Mesothelial cell of epicardium (in vitro differentiated cells): ENCODE data around the gene RAB31. TPM values are rescaled to one million over a fixed set of nuclear protein-coding genes. Genes with fewer than 3 reads are reported as not detected.
"Not testable (repeated sequence)": the region's sequence is repeated elsewhere in the genome, so short reads cannot be mapped to it uniquely, and the experiment has no call there.

Experiments
- DNase-seq, 2 experiments: peaks; one replicate each; pipeline ENCODE4 v3.0.0; 2021; ENCODE audit warnings: low spot score in 2 of 2; ENCODE audit not compliant: unreplicated experiment in 2 of 2
- H3K27ac Mint-ChIP-seq: 2 replicates; pipeline ENCODE4 v1.8.0; 2021; ENCODE audit warnings: mixed read lengths
- H3K27me3 Mint-ChIP-seq: 2 replicates; pipeline ENCODE4 v1.8.0; 2021; ENCODE audit warnings: low read depth, mixed read lengths
- H3K36me3 Mint-ChIP-seq: 2 replicates; pipeline ENCODE4 v1.8.0; 2021; ENCODE audit warnings: mixed read lengths
- H3K4me1 Mint-ChIP-seq: 2 replicates; pipeline ENCODE4 v1.8.0; 2021; ENCODE audit warnings: mixed read lengths
- H3K4me3 Mint-ChIP-seq: 2 replicates; pipeline ENCODE4 v1.8.0; 2021; ENCODE audit warnings: mild to moderate bottlenecking, moderate library complexity, mixed read lengths
- H3K9me3 Mint-ChIP-seq: 2 replicates; pipeline ENCODE4 v1.8.0; 2021; ENCODE audit warnings: mixed read lengths
- CTCF ChIP-seq: fragments of 200-600 bp; sonication (generic); IDR thresholded peaks from one replicate; pipeline ENCODE4 v1.5.0; 2021; ENCODE audit warnings: antibody characterized with exemption; ENCODE audit not compliant: unreplicated experiment
- total RNA-seq: library from RNA; stranded (reverse); gene quantifications from 3 replicates; pipeline ENCODE4 v1.2.1, GENCODE V29; 2021

Gene RAB31
- total RNA-seq, 1 donor from 2014 or later = 21.8 TPM

- DNase-seq = no peak
- Mint-ChIP-seq H3K4me3 (no peak overlapping the region), H3K27ac (no peak overlapping the region), H3K36me3 (peaks cover 11% of the 10 kb centered on the region), H3K27me3 (no peaks in the 10 kb centered on the region), H3K9me3 (no peaks in the 10 kb centered on the region), H3K4me1 (peaks cover 23% of the 10 kb centered on the region)
- no peak for TF ChIP-seq CTCF
Observed at GRCh38 chr18:9851511-9851910, 143.4 kb downstream of the RAB31 start.

- Mint-ChIP-seq H3K36me3 (peaks cover 11% of the 10 kb centered on the region), H3K9me3 (no peaks in the 10 kb centered on the region), H3K4me3 (no peak overlapping the region), H3K4me1 (peaks cover 14% of the 10 kb centered on the region), H3K27ac (no peak overlapping the region), H3K27me3 (no peaks in the 10 kb centered on the region)
- no peak for DNase-seq
- no peak for TF ChIP-seq CTCF
Observed at GRCh38 chr18:9852266-9853081, 144.4 kb downstream of the RAB31 start.

- Mint-ChIP-seq H3K27ac (no peak overlapping the region), H3K9me3 (no peaks in the 10 kb centered on the region), H3K4me1 (peaks cover 2% of the 10 kb centered on the region), H3K27me3 (no peaks in the 10 kb centered on the region), H3K36me3 (peaks cover 5% of the 10 kb centered on the region), H3K4me3 (no peak overlapping the region)
- no peak for DNase-seq
- TF ChIP-seq CTCF = no peak
Observed at GRCh38 chr18:9854801-9855676, 146.9 kb downstream of the RAB31 start.

- no peak for TF ChIP-seq CTCF
- no peak overlapping the region for H3K27ac Mint-ChIP-seq
- H3K36me3 Mint-ChIP-seq = peaks cover 9% of the 10 kb centered on the region
- no peak overlapping the region for H3K4me3 Mint-ChIP-seq
- no peaks in the 10 kb centered on the region for H3K9me3 Mint-ChIP-seq
- H3K27me3 Mint-ChIP-seq = no peaks in the 10 kb centered on the region
- no peak for DNase-seq
- no peaks in the 10 kb centered on the region for H3K4me1 Mint-ChIP-seq
Observed at GRCh38 chr18:9855681-9856080, 147.6 kb downstream of the RAB31 start.

- H3K4me3 Mint-ChIP-seq = no peak overlapping the region
- H3K4me1 Mint-ChIP-seq = no peaks in the 10 kb centered on the region
- no peaks in the 10 kb centered on the region for H3K27me3 Mint-ChIP-seq
- peaks cover 10% of the 10 kb centered on the region for H3K36me3 Mint-ChIP-seq
- TF ChIP-seq CTCF = no peak
- H3K9me3 Mint-ChIP-seq = no peaks in the 10 kb centered on the region
- H3K27ac Mint-ChIP-seq = no peak overlapping the region
- DNase-seq = no peak
Observed at GRCh38 chr18:9856092-9856491, 148.0 kb downstream of the RAB31 start.

GRCh38 chr18:9857479-9857998 lies 149.4 kb downstream of the RAB31 start:
- not testable (repeated sequence) for H3K9me3 Mint-ChIP-seq, H3K27ac Mint-ChIP-seq, H3K27me3 Mint-ChIP-seq, H3K4me1 Mint-ChIP-seq, H3K36me3 Mint-ChIP-seq, DNase-seq, H3K4me3 Mint-ChIP-seq
